HPDE6-E6E7 (cell line): ENCODE data around the gene LRIG1.

ENCODE experiments used
- DNase-seq: peaks from one replicate; pipeline ENCODE4 v3.0.0; 2011; ENCODE audit warnings: missing footprints; ENCODE audit errors: extremely low spot score

LRIG1 gene

GRCh38 chr3:66489115-66489514 lies 11.7 kb downstream of the LRIG1 start:
- no peak for DNase-seq

GRCh38 chr3:66488492-66488891 lies 12.3 kb downstream of the LRIG1 start:
- DNase-seq: no peak

GRCh38 chr3:66487465-66487864 lies 13.4 kb downstream of the LRIG1 start:
- no peak for DNase-seq

GRCh38 chr3:66486646-66487045 lies 14.2 kb downstream of the LRIG1 start:
- DNase-seq: no peak

- no peak for DNase-seq
Measured at GRCh38 chr3:66486202-66486601, 14.6 kb downstream of the LRIG1 start.

- no peak for DNase-seq
Measured at GRCh38 chr3:66485291-66485968, 15.4 kb downstream of the LRIG1 start.

- DNase-seq: no peak
Measured at GRCh38 chr3:66484106-66484844, 16.5 kb downstream of the LRIG1 start.

- no peak for DNase-seq
Measured at GRCh38 chr3:66483409-66483906, 17.4 kb downstream of the LRIG1 start.

- DNase-seq: no peak
Measured at GRCh38 chr3:66483006-66483405, 17.8 kb downstream of the LRIG1 start.

- DNase-seq: no peak
Measured at GRCh38 chr3:66482018-66482404, 18.8 kb downstream of the LRIG1 start.

GRCh38 chr3:66481071-66482017 lies 19.5 kb downstream of the LRIG1 start:
- no peak for DNase-seq

- DNase-seq: no peak
Measured at GRCh38 chr3:66480666-66481065, 20.2 kb downstream of the LRIG1 start.

- DNase-seq: no peak
Measured at GRCh38 chr3:66479532-66479947, 21.3 kb downstream of the LRIG1 start.

- no peak for DNase-seq
Measured at GRCh38 chr3:66478960-66479359, 21.9 kb downstream of the LRIG1 start.

- no peak for DNase-seq
Measured at GRCh38 chr3:66477856-66478255, 23.0 kb downstream of the LRIG1 start.

GRCh38 chr3:66476852-66477381 lies 23.9 kb downstream of the LRIG1 start:
- DNase-seq: no peak

- DNase-seq: no peak
Measured at GRCh38 chr3:66475386-66476020, 25.3 kb downstream of the LRIG1 start.

GRCh38 chr3:66473692-66474091 lies 27.1 kb downstream of the LRIG1 start:
- DNase-seq: no peak

GRCh38 chr3:66473181-66473580 lies 27.6 kb downstream of the LRIG1 start:
- DNase-seq: no peak

- DNase-seq: peak; percentile 11
Measured at GRCh38 chr3:66472313-66473134, 28.3 kb downstream of the LRIG1 start.
